Camera-type eye (tissue), 1 donor: Measurements from ENCODE around the gene GYG1. TPM values are rescaled to one million over a fixed set of nuclear protein-coding genes. Genes with fewer than 3 reads are reported as not detected.

Experiments used
- total RNA-seq: library from RNA; depleted of rRNA; stranded (reverse); fragments of >200 nt; gene quantifications from one replicate; pipeline ENCODE4 v1.2.3, GENCODE V29; 2014

The GYG1 gene
- total RNA-seq, result 19.4 TPM

DNA sequence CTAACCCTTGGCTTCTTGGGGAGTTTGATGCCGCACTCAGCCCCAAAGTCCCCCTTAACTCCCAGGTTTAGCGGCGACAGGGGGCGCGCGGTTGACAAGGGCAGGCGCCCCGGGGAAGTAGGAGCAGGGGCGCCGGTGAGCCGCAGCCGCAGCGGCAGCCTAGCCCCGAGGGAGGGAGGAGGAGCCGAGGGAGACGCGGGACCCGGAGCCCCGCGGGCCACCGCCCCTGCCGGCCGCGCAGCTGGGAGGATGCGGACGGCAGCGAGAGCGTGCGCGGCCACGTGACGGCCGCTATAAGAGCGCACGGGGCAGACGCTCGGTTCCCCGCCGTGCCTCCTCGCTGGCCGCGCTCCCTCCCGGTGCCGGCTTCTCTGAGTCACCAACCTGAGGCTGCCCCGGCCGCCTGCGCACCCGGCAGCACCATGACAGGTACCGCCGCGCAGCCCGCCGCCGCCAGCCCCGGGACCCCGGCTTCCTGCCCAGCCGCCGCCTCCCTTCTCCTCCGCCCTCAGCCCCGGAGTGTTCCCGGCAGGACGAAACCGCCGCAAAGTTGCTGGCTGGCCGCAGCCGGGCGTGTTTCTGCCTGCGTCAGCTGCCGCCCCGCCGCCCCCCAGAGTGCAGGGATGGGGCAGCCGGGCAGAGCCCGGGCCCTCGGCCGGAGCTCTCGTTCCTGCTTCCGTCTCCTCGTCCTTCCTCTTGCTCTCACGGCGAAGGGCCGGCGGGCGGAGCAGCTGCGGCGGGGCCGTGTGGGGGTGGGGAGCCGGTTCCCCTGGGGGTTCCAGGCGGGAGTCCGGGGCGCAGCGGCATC lies at the start of gene GYG1:
TSS of gene GYG1 (plus strand) at position 322 of the 808 bp plus-strand sequence. CDS start at position 423, 101 bp downstream.

Other genes with a start within 250 kb of the GYG1 start
- gene CPB1, start 163.7 kb upstream of the GYG1 start, total RNA-seq, result 6.6 TPM
- gene CPA3, start 126.2 kb upstream of the GYG1 start, total RNA-seq, result 8.6 TPM
- gene HLTF, start 95.0 kb downstream of the GYG1 start, total RNA-seq, result 110 TPM
- 40.0 TPM for gene HPS3, start 138.1 kb downstream of the GYG1 start, total RNA-seq
- 47.8 TPM for gene CP, start 230.3 kb downstream of the GYG1 start, total RNA-seq